HG03442 (cell line): ENCODE results near the gene MAPK8IP3.

Experiments
- ATAC-seq: cut with Tn5 transposase; IDR thresholded peaks from one replicate; pipeline ENCODE4 v1.9.1; 2021; ENCODE audit warnings: mild to moderate bottlenecking, moderate library complexity; ENCODE audit not compliant: unreplicated experiment

The MAPK8IP3 gene, protein sequence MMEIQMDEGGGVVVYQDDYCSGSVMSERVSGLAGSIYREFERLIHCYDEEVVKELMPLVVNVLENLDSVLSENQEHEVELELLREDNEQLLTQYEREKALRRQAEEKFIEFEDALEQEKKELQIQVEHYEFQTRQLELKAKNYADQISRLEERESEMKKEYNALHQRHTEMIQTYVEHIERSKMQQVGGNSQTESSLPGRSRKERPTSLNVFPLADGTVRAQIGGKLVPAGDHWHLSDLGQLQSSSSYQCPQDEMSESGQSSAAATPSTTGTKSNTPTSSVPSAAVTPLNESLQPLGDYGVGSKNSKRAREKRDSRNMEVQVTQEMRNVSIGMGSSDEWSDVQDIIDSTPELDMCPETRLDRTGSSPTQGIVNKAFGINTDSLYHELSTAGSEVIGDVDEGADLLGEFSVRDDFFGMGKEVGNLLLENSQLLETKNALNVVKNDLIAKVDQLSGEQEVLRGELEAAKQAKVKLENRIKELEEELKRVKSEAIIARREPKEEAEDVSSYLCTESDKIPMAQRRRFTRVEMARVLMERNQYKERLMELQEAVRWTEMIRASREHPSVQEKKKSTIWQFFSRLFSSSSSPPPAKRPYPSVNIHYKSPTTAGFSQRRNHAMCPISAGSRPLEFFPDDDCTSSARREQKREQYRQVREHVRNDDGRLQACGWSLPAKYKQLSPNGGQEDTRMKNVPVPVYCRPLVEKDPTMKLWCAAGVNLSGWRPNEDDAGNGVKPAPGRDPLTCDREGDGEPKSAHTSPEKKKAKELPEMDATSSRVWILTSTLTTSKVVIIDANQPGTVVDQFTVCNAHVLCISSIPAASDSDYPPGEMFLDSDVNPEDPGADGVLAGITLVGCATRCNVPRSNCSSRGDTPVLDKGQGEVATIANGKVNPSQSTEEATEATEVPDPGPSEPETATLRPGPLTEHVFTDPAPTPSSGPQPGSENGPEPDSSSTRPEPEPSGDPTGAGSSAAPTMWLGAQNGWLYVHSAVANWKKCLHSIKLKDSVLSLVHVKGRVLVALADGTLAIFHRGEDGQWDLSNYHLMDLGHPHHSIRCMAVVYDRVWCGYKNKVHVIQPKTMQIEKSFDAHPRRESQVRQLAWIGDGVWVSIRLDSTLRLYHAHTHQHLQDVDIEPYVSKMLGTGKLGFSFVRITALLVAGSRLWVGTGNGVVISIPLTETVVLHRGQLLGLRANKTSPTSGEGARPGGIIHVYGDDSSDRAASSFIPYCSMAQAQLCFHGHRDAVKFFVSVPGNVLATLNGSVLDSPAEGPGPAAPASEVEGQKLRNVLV (N-terminal part only)

DNA sequence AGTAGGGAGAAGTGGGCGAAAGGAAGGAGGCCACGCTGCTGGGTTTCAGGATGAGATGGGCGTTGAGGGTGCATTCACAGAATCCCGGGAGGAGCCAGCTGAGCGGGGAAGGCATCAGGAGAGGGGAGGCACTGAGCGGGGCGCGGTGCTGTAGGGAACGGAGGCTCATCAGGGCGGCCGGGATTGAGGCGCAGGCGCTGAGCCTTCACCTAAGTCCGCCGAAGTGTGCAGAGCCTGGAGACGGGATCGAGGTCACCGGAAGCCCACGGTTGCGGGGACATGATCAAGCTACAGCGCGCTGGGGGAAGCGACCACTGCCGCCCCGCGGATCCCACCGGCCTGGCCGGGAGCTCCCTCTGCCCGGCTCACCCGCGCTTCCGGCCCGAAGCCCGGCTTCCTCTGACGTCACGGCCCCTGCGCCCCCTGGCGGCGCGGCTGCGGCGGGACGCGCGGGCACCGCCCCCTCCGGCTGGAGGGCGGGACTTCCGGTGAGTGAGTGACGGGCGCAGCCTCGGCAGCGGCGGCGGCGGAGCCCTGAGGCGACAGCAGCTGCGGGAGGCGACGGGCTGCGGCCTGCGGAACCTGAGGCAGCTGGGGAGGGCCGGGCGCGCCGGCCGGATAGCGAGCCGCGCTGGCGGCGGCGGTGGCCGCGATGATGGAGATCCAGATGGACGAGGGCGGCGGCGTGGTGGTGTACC, at the start of gene MAPK8IP3:
Gene MAPK8IP3 (plus strand): TSS at position 508 of the 698 bp plus-strand sequence. CDS start 145 bp downstream, at position 653.
- peak; percentile 80 for ATAC-seq

DNA sequence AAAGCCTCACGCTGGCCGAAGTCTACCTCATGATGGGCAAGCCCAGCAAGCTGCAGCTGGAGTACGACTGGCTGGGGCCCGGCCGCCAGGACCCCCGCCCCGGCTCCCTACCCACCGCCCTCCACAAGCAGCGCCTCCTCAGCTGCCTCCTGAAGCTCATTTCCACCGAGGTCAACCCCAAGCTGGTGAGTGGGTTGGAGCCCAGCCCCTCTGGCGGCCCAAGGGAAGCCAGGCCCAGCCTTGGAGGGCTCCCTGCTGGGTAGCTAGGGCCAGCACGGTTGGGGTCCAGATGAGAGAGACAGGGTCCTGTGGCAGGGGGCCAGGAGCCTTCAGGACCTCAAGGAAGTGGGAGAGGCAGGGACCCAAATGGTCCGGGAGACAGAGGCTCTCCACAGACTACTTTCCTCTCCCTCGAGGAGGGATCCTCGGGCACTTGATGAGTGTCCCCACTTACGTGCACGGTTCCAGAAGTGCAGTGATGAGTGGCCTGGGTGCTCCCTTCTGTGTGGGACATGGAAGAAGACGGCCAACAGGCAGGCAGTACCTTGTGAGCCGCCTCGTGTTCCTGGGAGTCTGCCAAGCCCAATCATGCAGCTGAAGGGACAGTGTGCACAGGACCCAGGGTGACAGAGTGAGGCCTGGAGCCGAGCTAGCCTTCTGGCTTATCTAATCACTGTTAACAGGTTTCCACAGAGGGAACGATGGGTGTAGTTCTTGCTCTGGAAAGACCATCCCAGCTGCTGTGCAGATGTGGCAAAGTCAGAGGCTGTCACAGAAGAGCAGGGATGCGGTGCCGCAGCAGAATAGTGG, 49.0 kb upstream of the MAPK8IP3 start:
- no peak for ATAC-seq

DNA sequence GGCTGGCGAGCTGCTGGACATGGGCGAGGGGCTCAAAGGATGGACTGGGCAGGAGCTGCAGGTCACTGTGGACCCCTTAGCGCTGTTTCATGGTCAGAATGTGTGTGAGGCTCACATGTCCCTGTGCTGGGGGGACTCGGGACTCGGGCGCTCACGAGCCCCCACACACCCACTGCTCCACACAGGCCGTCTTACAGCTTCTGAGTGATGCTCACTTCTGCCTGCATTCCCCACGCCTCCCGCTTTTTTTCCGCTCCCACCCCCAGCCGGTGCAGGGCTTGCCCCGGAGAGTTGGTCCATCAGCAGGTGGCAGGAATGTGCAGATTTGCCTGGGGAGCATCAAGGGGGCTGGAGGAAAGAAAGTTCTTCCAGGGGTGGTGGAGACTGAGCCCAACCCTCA, 48.2 kb upstream of the MAPK8IP3 start:
- no peak for ATAC-seq

DNA sequence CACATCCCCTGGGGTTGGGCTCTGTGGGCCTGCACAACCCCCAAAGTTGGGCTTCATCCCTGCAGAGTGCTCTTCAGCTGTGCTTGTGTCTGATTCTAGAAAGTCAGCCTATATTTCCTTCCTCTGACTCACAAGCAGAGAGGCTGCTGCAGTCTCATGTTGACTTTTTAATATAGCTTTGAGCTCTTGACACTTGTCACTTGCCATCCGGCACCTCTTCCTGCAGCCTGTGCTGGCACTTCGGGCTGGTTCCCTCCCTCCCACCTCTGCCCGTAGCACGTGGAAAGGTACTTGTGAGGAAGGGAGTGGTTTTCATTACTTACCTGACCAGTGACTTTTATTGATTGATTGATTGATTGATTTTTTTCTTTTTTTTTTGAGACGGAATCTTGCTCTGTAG, 47.0 kb upstream of the MAPK8IP3 start:
- no peak for ATAC-seq

DNA sequence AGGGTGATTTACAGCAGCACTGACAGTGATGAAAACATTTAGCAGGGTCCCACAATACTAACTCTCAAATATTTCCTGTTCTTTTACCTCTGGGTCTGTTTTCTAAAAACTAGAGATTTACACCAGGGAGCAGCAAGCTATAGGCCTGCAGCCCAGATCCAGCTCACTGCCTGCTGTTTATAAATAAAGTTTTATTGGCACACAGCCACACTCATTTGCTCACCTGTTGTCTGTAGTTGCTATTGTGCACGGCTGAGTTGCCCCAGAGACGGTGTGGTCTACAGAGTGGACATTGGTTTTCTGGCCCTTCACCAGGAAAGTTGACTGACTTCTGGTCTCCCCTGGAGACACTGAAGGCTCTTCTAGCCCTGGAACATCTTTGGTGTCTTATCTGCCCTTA, 44.2 kb upstream of the MAPK8IP3 start:
- no peak for ATAC-seq

DNA sequence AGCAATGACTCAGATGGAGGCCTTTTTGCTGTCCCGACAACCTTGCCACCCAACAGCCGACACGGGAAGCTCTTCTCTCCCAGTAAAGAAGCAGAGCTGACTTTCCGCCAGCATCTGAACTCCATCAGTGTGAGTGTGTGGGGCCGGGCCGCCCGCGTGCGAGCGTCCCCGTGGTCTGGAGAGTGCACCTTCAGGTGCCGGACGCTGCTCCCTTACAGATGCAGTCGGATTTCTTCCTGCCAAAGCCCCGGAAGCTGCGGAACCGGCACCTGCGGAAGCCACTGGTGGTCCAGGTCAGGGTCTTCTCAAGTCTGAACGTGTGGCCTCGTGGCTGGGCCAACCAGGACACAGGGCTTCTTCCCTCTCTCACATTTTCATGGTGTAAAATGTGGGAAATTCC, 43.5 kb upstream of the MAPK8IP3 start:
- no peak for ATAC-seq

DNA sequence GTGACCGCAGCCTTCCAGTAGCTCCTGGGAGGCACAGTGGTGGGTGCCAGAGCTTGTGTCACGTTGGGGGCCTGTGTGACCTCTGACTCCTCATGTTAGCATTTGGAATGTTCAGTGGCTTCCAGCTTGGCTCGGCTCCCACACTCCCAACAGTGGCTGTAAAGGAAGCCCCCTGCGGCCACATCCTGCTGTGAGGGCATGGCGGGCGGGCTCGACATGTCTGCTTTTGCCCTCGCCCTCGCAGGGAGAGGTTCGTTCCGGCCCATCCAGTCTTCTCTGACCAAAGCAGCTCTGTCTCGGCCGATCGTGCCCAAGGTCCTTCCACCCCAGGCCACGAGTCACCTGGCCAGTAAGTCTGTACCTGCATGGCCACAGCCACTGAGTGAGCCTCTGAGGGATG, 40.2 kb upstream of the MAPK8IP3 start:
- ATAC-seq: no peak

DNA sequence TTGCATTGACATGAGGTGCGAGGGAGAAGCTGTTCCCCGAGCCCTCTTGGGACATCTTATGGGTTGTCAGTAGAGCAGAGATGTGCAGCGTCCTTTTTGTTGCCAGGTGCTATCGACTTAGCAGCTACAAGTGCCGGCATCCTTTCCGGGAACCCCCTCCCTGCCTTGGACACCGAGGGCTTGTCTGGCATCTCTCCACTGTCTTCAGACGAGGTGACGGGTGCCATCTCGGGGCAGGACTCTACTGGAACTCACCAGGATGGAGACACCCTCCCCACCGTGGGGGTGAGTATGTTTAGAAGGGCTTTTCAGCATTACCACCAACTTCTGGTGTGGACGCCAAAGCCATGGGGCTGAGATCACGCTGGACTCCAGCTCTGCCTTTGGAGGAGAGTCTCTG, 39.7 kb upstream of the MAPK8IP3 start:
- ATAC-seq: no peak

DNA sequence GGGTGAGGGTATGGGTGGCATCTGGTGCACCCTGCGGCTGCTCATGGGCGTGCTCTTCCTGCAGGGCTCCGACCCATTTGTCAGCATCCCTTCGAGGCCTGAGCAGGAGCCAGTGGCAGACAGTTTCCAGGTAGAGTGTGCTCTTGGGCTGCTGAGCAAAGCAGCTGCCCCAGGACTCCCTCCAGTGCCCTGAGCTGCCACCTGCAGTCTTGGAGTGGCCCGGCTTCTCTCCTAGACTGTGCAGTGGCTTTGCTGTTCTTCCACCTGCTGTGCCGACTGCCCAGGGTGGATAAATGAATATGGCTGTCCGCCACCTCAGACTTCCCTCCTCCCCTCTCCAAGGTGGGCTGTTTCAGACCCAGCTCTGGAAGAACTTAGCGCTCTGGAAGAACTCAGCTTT, 38.7 kb upstream of the MAPK8IP3 start:
- no peak for ATAC-seq

DNA sequence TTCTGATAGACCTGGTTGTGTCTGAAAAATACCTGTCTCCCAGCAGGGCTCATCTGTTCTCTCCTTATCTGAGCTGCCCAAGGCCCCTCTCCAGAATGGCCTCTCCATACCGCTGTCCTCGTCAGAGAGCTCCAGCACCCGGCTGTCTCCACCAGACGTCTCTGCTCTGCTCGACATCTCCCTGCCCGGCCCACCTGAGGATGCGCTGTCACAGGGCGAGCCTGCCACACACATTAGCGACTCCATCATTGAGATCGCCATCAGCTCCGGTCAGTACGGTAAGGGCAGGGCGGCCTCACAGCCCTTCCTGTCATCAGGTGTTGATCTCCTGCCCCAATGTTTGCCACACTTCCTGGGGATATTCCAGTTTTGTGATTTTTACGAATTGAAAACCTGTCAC, 38.1 kb upstream of the MAPK8IP3 start:
- ATAC-seq: no peak

DNA sequence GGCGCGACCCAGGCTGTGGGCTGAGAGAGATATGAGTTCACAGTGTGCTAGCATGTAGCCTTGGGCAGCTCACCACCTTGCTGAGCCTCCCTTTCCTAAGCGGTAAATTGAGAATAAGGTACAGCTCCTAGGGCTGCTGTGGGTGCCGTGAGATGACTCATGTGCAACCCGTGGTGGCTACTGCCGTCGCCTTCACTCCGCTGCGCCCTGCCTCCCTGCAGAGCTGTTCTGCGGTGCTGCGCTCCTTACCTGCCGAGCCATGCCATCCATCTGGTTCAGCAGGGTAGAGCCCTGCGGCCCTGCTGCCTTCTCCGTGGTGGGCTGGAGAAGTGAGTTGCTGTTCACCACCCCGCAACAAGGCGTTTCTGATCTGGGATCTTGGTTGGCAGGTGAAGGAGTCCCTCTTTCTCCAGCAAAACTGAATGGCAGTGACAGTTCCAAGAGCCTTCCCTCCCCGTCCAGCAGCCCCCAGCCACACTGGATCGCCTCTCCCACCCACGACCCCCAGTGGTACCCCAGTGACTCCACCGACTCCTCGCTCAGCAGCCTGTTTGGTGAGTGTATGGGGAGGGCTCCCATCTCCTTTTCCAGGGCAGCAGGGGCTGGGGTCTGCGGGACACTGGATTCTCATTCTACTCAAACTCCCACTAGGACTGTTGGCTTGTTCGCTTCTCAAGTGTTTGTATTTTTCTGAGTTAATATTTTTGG, 37.2 kb upstream of the MAPK8IP3 start:
- no peak for ATAC-seq

DNA sequence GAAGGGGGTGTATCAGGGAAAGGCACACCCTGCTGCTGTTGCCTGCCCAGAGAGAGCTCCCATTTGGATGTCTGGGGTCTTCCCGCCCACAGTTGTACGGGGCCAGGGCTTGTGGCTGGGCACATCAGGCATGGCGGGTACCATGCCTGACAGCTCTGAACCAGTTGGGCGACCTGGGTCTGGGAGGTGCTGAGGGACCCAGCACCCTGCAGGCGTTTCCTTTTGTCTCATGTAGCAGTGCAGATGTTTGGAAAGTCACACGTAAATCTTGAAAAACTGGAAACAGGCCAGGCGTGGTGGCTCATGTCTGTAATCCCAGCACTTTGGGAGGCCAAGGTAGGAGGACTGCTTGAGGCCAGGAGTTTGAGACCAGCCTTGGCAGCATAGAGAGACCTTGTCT, 36.3 kb upstream of the MAPK8IP3 start:
- ATAC-seq: no peak

DNA sequence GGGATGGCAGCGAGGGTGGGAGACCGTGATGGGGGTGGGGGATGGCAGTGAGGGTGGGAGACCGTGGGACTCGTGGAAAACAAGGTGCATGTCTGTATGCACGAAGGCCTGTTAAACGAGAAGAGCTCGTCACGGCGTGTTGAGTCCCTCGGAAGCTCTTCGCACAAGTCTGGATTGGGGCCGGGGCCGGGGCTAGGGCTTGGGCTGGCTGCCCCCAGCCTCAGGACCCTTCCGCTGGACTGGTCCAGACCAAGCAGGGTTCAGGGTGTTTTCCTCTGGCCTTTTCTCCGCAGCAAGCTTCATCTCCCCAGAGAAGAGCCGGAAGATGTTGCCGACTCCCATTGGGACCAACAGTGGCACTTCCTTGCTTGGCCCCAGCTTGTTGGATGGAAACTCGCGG, 35.6 kb upstream of the MAPK8IP3 start:
- no peak for ATAC-seq

DNA sequence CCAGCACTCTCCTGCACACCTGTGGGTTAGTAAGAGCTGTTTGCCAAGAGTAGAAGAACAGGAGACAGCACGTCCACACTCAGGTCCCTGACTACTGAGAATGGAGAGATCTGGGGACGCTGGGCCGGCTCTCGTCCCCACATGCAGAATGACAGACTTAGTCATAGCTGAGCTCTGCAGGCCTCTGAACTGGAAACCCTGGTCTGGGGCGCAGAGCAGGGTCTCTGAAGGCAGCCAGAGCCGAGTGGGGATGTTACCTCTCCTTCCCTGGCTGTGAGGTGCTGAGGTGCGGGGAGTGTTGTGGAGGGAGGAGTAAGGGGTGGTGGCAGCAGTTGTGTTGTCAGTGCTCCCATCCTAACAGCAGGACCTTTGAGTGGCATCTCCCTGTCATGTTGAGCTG, 35.1 kb upstream of the MAPK8IP3 start:
- no peak for ATAC-seq

DNA sequence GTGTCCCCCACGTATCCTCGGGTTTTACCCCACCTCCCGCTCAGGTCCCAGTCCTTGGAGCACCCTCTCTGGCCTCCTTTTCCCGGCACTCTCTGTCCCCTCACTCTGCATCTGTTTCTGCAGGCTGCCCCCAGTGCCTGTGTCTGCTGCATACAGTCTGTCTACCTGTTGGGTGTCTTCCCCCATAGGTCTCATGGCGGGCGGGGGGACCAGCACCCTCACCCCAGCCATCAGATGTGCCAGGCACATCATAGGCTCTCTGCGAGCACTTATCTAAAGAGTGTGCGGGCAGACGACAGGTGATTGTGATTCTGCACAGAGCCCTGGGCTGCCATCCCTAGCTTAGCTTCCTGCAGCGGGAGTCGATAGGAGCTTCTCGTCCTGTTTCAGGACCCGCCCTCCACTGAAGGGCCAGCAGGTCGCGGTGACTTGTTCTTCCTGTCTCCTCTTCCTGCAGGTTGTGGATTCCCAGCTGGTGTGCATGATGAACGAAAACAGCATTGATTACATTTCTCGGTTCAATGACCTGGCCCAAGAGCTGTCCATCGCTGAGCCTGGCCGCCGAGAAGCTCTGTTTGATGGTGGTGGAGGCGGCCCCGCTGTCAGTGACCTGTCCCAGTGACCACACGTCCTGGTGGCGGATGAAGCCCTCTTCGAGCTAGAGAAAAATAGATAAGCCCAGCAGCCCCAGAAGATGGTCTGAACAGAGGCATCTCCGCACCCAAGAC, 32.4 kb upstream of the MAPK8IP3 start:
- no peak for ATAC-seq

DNA sequence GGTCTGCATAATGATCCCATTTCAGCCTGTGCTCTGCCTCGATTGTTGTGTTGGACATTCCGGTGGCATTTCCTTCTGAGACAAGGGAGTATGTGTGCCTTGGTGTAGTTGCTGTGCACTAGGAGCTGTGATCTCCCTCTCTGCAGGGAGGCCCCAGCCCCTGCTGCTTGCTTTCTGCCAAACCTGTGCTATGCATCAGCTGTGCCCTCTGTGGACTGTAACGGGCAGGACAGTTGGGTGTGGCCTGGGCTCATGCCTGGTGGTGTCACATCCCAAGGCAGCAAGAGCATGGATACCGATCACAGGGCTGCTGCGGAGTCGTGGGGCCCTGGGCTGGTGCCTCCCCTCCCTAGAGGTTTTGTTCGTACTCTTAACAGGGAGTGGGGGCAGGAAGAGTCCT, 31.7 kb upstream of the MAPK8IP3 start:
- ATAC-seq: no peak

DNA sequence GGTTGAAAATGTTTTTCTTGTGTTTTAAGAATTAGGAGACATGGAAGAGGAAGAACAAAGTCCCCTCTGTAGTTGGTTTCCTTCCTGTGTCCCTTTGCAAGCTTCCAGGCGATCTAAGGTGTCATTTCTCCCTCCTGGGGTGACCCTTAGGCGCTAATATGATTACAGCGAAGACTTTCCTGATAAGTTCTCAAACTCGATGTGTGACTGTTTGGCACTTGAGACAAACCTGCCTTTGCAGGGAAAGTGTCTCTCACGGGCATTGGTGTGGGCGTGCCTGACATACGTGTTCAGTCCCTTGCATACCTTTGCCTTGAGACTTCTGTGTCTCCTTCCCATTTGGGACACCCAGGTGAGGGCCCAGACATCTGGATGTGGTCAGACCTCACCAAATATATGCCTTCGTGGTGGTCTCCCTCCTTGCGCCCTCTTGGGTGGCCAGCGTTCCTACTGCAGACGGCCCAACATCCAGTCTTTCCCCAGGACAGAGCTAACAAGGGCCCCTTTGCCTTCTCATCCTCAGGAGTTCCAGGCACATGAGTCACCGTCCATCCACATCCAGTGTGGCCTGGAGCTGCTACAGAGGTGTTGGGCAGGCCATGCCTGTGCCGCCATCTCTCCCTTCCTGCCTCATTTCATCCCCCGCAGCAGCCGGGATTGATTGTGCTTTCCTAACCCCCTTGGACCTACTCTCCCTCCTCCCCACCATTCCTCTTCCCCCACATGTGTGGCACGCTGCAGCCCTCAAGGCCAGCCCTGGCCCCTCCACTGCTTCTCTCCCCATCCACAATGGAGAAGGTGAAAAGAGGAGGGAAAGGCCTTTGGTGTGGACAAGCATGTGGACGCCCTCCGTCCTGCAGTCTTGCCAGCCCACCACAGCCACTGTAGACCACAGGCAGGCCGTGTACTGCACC, 31.0 kb upstream of the MAPK8IP3 start:
- ATAC-seq: no peak
